ENCODE measurements around the gene NCF2.

The NCF2 gene

GRCh38 chr1:183552891-183553290 is 37.4 kb downstream of the NCF2 start:
- no peak for DNase-seq (ENCODE audit: low read depth, low spot score)

- no peak for DNase-seq (ENCODE audit: low read depth, low spot score)
Observed at GRCh38 chr1:183552441-183552840, 37.8 kb downstream of the NCF2 start.

- no peak for DNase-seq (ENCODE audit: low read depth, low spot score)
Observed at GRCh38 chr1:183551924-183552323, 38.3 kb downstream of the NCF2 start.

- DNase-seq (ENCODE audit: low read depth, low spot score), result no peak
Observed at GRCh38 chr1:183550915-183551314, 39.3 kb downstream of the NCF2 start.

GRCh38 chr1:183548116-183548515 is 42.1 kb downstream of the NCF2 start:
- DNase-seq (ENCODE audit: low read depth, low spot score), result no peak

- no peak for DNase-seq (ENCODE audit: low read depth, low spot score)
Observed at GRCh38 chr1:183546427-183546826, 43.8 kb downstream of the NCF2 start.

GRCh38 chr1:183544598-183545297 is 45.5 kb downstream of the NCF2 start:
- no peak for DNase-seq (ENCODE audit: low read depth, low spot score)

- DNase-seq (ENCODE audit: low read depth, low spot score), result no peak
Observed at GRCh38 chr1:183543619-183544204, 46.5 kb downstream of the NCF2 start.

GRCh38 chr1:183537405-183537804 is 52.9 kb downstream of the NCF2 start:
- no peak for DNase-seq (ENCODE audit: low read depth, low spot score)

GRCh38 chr1:183533617-183534174 is 56.6 kb downstream of the NCF2 start:
- no peak for DNase-seq (ENCODE audit: low read depth, low spot score)

- no peak for DNase-seq (ENCODE audit: low read depth, low spot score)
Observed at GRCh38 chr1:183528577-183528976, 61.7 kb downstream of the NCF2 start.

GRCh38 chr1:183522104-183522503 is 68.2 kb downstream of the NCF2 start:
- no peak for DNase-seq (ENCODE audit: low read depth, low spot score)

GRCh38 chr1:183520379-183520778 is 69.9 kb downstream of the NCF2 start:
- no peak for DNase-seq (ENCODE audit: low read depth, low spot score)

GRCh38 chr1:183517401-183517800 is 72.9 kb downstream of the NCF2 start:
- DNase-seq (ENCODE audit: low read depth, low spot score), result no peak

GRCh38 chr1:183516725-183517124 is 73.5 kb downstream of the NCF2 start:
- no peak for DNase-seq (ENCODE audit: low read depth, low spot score)

GRCh38 chr1:183515002-183515689 is 75.1 kb downstream of the NCF2 start:
- DNase-seq (ENCODE audit: low read depth, low spot score), result no peak

GRCh38 chr1:183514235-183514634 is 76.0 kb downstream of the NCF2 start:
- DNase-seq (ENCODE audit: low read depth, low spot score), result no peak

GRCh38 chr1:183512450-183512849 is 77.8 kb downstream of the NCF2 start:
- DNase-seq (ENCODE audit: low read depth, low spot score), result no peak

- DNase-seq (ENCODE audit: low read depth, low spot score), result no peak
Observed at GRCh38 chr1:183508694-183509093, 81.6 kb downstream of the NCF2 start.

GRCh38 chr1:183506561-183506960 is 83.7 kb downstream of the NCF2 start:
- no peak for DNase-seq (ENCODE audit: low read depth, low spot score)

All from activated naive CD8-positive, alpha-beta T cell treated with anti-CD3 and anti-CD28 coated beads, Interleukin-2, amount 50 U/mL, for 16 hours (primary cell).